Femur (tissue), 1 donor: Measurements from ENCODE around the gene PDZD4.

Source experiments
- DNase-seq: peaks from one replicate; pipeline ENCODE4 v3.0.0-alpha.2; 2017

The PDZD4 gene

GRCh38 chrX:153867139-153867538, 36.8 kb upstream of the PDZD4 start:
- DNase-seq = peak; percentile 2

GRCh38 chrX:153866302-153867019, 36.1 kb upstream of the PDZD4 start:
- DNase-seq = peak; percentile 8

GRCh38 chrX:153865685-153866084, 35.3 kb upstream of the PDZD4 start:
- no peak for DNase-seq

- DNase-seq = no peak
Observed at GRCh38 chrX:153865321-153865580, 34.9 kb upstream of the PDZD4 start.

- peak; percentile 9 for DNase-seq
Observed at GRCh38 chrX:153864561-153865320, 34.4 kb upstream of the PDZD4 start.

GRCh38 chrX:153864101-153864500, 33.8 kb upstream of the PDZD4 start:
- DNase-seq = peak; percentile 4

- DNase-seq = peak; percentile 3
Observed at GRCh38 chrX:153863251-153863991, 33.1 kb upstream of the PDZD4 start.

- peak; percentile 8 for DNase-seq
Observed at GRCh38 chrX:153862369-153863250, 32.3 kb upstream of the PDZD4 start.

GRCh38 chrX:153861733-153862310, 31.5 kb upstream of the PDZD4 start:
- DNase-seq = peak; percentile 6

GRCh38 chrX:153861151-153861550, 30.8 kb upstream of the PDZD4 start:
- DNase-seq = no peak

- no peak for DNase-seq
Observed at GRCh38 chrX:153857348-153857903, 27.1 kb upstream of the PDZD4 start.

- DNase-seq = no peak
Observed at GRCh38 chrX:153854702-153855101, 24.4 kb upstream of the PDZD4 start.

GRCh38 chrX:153853902-153854267, 23.5 kb upstream of the PDZD4 start:
- no peak for DNase-seq

- DNase-seq = no peak
Observed at GRCh38 chrX:153853180-153853901, 23.0 kb upstream of the PDZD4 start.

GRCh38 chrX:153851981-153852380, 21.6 kb upstream of the PDZD4 start:
- no peak for DNase-seq

GRCh38 chrX:153848325-153848724, 18.0 kb upstream of the PDZD4 start:
- DNase-seq = no peak

- no peak for DNase-seq
Observed at GRCh38 chrX:153845842-153846241, 15.5 kb upstream of the PDZD4 start.

GRCh38 chrX:153845195-153845594, 14.9 kb upstream of the PDZD4 start:
- DNase-seq = no peak

- DNase-seq = no peak
Observed at GRCh38 chrX:153844509-153845082, 14.3 kb upstream of the PDZD4 start.

- DNase-seq = no peak
Observed at GRCh38 chrX:153836921-153837320, 6.6 kb upstream of the PDZD4 start.

GRCh38 chrX:153832728-153833127, 2.4 kb upstream of the PDZD4 start:
- DNase-seq = no peak
